GM19463 (cell line): ENCODE measurements around the gene LSM14A.

Source experiments
- ATAC-seq: cut with Tn5 transposase; IDR thresholded peaks from one replicate; pipeline ENCODE4 v1.9.1; 2021; ENCODE audit warnings: mild to moderate bottlenecking, moderate library complexity; ENCODE audit not compliant: unreplicated experiment

Gene LSM14A

GRCh38 chr19:34277244-34277643 is 104.9 kb downstream of the LSM14A start:
- no peak for ATAC-seq

- no peak for ATAC-seq
These were observed 106.5 kb downstream of the LSM14A start for GRCh38 chr19:34278783-34279182.
